KMS-11 (cell line): ENCODE results near the gene NAGLU.
"Not testable (repeated sequence)": the region's sequence is repeated elsewhere in the genome, so short reads cannot be mapped to it uniquely, and the experiment has no call there.

Source experiments
- H2AFZ ChIP-seq: fragments of 200-600 bp; sonication (generic); 2 replicates; pipeline ENCODE4 v1.6.1; 2016; ENCODE audit warnings: antibody characterized with exemption, mixed run types, low read depth
- H3K27ac ChIP-seq: fragments of 200-600 bp; sonication (generic); 2 replicates; pipeline ENCODE4 v1.6.1; 2016; ENCODE audit warnings: mild to moderate bottlenecking, mixed run types
- H3K27me3 ChIP-seq: fragments of 200-600 bp; sonication (generic); 2 replicates; pipeline ENCODE4 v1.6.1; 2017; ENCODE audit warnings: mild to moderate bottlenecking, low read depth, mixed run types, moderate library complexity; ENCODE audit not compliant: insufficient read depth
- H3K36me3 ChIP-seq: fragments of 200-600 bp; sonication (generic); 2 replicates; pipeline ENCODE4 v1.6.1; 2017; ENCODE audit warnings: mild to moderate bottlenecking, mixed run types; ENCODE audit not compliant: insufficient read depth
- H3K4me1 ChIP-seq: fragments of 200-600 bp; sonication (generic); 2 replicates; pipeline ENCODE4 v1.6.1; 2016; ENCODE audit warnings: mild to moderate bottlenecking, low read depth, mixed run types; ENCODE audit not compliant: poor library complexity, severe bottlenecking
- H3K4me2 ChIP-seq: fragments of 200-600 bp; sonication (generic); 2 replicates; pipeline ENCODE4 v1.7.0; 2016; ENCODE audit warnings: mild to moderate bottlenecking, mixed run types
- H3K4me3 ChIP-seq: fragments of 200-600 bp; sonication (generic); IDR thresholded peaks from 2 replicates; pipeline ENCODE4 v1.6.1; 2017; ENCODE audit warnings: low read depth, low read length, mixed read lengths; ENCODE audit not compliant: insufficient read depth
- H3K79me2 ChIP-seq: fragments of 200-600 bp; sonication (generic); 2 replicates; pipeline ENCODE4 v1.6.1; 2016; ENCODE audit warnings: low read depth, mixed run types; ENCODE audit not compliant: insufficient read depth
- H3K9ac ChIP-seq: fragments of 200-600 bp; sonication (generic); 2 replicates; pipeline ENCODE4 v1.6.1; 2016; ENCODE audit warnings: mild to moderate bottlenecking, mixed run types
- H4K20me1 ChIP-seq: fragments of 200-600 bp; sonication (generic); 2 replicates; pipeline ENCODE4 v1.6.1; 2016; ENCODE audit warnings: mild to moderate bottlenecking, mixed run types; ENCODE audit not compliant: insufficient read depth
- CTCF ChIP-seq: fragments of 200-600 bp; sonication (generic); conservative IDR thresholded peaks from 2 replicates; pipeline ENCODE4 v1.6.1; 2017; ENCODE audit warnings: low read depth, mild to moderate bottlenecking, antibody characterized with exemption, low read length, moderate library complexity, mixed read lengths

NAGLU gene

GRCh38 chr17:42553161-42553818 is 17.2 kb downstream of the NAGLU start:
- no peak overlapping the region for H2AFZ ChIP-seq
- no peaks in the 10 kb centered on the region for H4K20me1 ChIP-seq
- H3K27me3 ChIP-seq: peaks cover 7% of the 10 kb centered on the region
- H3K4me1 ChIP-seq: peaks cover 22% of the 10 kb centered on the region
- TF ChIP-seq CTCF: no peak
- H3K9ac ChIP-seq: no peak overlapping the region
- no peak overlapping the region for H3K4me2 ChIP-seq
- H3K79me2 ChIP-seq: no peaks in the 10 kb centered on the region
- H3K27ac ChIP-seq: no peak overlapping the region
- no peaks in the 10 kb centered on the region for H3K36me3 ChIP-seq
- H3K4me3 ChIP-seq: no peak overlapping the region

- no peak overlapping the region for H3K9ac ChIP-seq
Measured at GRCh38 chr17:42553866-42554249, 17.8 kb downstream of the NAGLU start.

GRCh38 chr17:42554250-42555121 is 18.4 kb downstream of the NAGLU start:
- Histone ChIP-seq H3K27ac (no peak overlapping the region), H3K79me2 (no peaks in the 10 kb centered on the region), H4K20me1 (no peaks in the 10 kb centered on the region), H3K4me2 (peak overlapping the region; percentile 69), H3K4me3 (no peak overlapping the region), H3K27me3 (no peaks in the 10 kb centered on the region; the same call in 1 of the 2 replicates), H3K4me1 (peaks cover 17% of the 10 kb centered on the region), H2AFZ (peak overlapping the region; percentile 85), H3K9ac (peak overlapping the region; percentile 40; the same call in 1 of the 2 replicates), H3K36me3 (no peaks in the 10 kb centered on the region)
- TF ChIP-seq CTCF: no peak

More at GRCh38 chr17:42553866-42554249, 17.8 kb downstream of the NAGLU start:
- H3K4me1 ChIP-seq: peaks cover 19% of the 10 kb centered on the region
- peak overlapping the region; percentile 85; the same call in 1 of the 2 replicates for H2AFZ ChIP-seq
- H3K4me3 ChIP-seq: no peak overlapping the region
- no peak overlapping the region for H3K27ac ChIP-seq
- H3K27me3 ChIP-seq: peaks cover 5% of the 10 kb centered on the region
- H3K4me2 ChIP-seq: peak overlapping the region; percentile 69
- H3K36me3 ChIP-seq: no peaks in the 10 kb centered on the region
- no peaks in the 10 kb centered on the region for H3K79me2 ChIP-seq
- TF ChIP-seq CTCF: no peak
- H4K20me1 ChIP-seq: no peaks in the 10 kb centered on the region

- no peaks in the 10 kb centered on the region; the same call in 1 of the 2 replicates for H3K27me3 ChIP-seq
- peak overlapping the region; percentile 40; the same call in 1 of the 2 replicates for H3K9ac ChIP-seq
- H3K79me2 ChIP-seq: no peaks in the 10 kb centered on the region
- no peak overlapping the region for H3K4me3 ChIP-seq
- H3K27ac ChIP-seq: no peak overlapping the region
- no peaks in the 10 kb centered on the region for H3K36me3 ChIP-seq
- H4K20me1 ChIP-seq: no peaks in the 10 kb centered on the region
- no peak for TF ChIP-seq CTCF
- peak overlapping the region; percentile 85 for H2AFZ ChIP-seq
- peak overlapping the region; percentile 69 for H3K4me2 ChIP-seq
- H3K4me1 ChIP-seq: peaks cover 21% of the 10 kb centered on the region
Measured at GRCh38 chr17:42555122-42555622, 19.1 kb downstream of the NAGLU start.

GRCh38 chr17:42555961-42556617 is 20.0 kb downstream of the NAGLU start:
- not testable (repeated sequence) for H3K4me3 ChIP-seq, H3K9ac ChIP-seq, H3K27me3 ChIP-seq

More at GRCh38 chr17:42555961-42556617, 20.0 kb downstream of the NAGLU start:
- H2AFZ ChIP-seq, H3K27ac ChIP-seq, H3K36me3 ChIP-seq, H4K20me1 ChIP-seq, H3K79me2 ChIP-seq: not testable (repeated sequence)
- Histone ChIP-seq H3K4me2 (peak overlapping the region; percentile 69; the same call in 1 of the 2 replicates), H3K4me1 (peaks cover 22% of the 10 kb centered on the region)
